Measurements from ENCODE around the gene FABP3.

Gene FABP3

DNA sequence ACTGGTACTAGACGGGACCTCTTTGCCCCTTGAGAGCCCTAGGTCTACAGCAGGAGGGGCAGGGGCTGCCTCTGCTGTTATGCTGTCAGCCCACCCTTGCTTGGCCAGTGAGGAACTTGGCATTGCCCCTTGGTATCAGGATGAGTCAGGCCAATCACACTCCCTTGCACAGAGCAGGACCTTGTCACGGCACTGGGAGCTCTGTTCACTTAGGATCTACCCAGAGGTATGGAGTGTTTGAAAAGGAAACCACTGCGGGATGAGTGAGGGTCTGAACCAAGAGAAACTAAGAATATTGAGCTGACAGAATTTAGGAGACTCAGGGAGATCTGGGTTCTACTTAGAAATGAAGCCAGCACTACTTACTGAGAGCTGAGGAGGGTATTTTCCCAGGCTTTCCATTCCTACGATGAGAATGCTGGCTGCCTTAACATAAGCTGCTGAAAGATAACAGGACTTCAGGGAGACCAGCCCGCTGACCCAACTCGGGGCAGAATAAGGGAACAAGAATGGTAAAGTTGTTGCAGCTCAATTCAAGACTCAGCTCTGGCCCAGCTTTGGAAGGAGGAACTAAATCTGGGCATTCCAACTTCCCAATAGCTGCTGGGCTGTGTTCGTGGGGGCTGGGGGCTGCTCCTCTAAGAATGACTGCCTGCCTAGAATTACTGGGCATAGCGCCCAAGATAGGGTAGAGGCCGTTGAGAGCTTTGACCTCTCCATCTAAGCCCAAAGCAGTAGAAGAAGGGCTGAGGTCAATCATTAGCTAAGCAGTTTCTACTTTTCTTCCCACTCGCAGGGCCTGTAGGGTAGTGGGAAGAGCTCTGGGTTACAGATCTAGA, 1.5 kb downstream of the FABP3 start:
- no peak for DNase-seq (ENCODE audit: low read depth)

DNA sequence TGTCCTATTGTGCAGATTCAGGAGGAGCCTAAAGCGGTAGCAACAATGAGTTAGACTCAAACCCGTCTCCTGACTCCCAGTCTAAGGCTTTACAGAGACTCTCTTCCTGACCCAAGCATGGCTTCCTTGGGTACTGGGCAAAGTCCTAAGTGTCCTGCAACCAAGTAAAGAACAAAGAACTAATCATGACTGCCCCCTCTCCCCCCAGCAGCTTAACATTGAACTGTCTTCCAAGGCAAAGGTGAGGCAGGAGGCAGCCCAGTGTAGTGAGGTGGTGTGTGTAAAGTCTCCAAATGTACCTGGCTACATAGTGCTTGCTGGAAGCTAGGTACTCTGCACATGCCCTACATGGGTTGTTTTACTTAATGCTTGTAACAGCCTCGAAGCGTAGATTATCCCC, 2.3 kb downstream of the FABP3 start:
- DNase-seq (ENCODE audit: low read depth): no peak

DNA sequence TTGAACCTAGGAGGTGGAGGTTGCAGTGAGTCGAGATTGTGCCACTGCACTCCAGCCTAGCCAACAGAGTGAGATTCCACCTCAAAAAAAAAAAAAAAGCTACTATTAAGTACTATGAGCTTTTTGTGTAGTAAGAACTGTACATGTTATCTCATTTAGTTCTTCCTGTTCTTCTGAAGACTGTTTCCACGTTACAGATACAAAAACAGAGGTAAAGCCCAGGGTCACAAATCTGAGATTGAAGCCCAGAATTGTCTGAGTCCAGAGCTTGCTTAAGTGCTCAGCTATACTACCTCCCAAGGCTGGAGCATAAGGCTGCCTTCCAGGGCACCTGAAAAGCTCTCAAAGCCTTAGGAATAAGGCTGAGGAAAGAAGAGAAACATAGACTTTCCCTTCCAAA, 2.9 kb downstream of the FABP3 start:
- DNase-seq (ENCODE audit: low read depth): no peak

DNA sequence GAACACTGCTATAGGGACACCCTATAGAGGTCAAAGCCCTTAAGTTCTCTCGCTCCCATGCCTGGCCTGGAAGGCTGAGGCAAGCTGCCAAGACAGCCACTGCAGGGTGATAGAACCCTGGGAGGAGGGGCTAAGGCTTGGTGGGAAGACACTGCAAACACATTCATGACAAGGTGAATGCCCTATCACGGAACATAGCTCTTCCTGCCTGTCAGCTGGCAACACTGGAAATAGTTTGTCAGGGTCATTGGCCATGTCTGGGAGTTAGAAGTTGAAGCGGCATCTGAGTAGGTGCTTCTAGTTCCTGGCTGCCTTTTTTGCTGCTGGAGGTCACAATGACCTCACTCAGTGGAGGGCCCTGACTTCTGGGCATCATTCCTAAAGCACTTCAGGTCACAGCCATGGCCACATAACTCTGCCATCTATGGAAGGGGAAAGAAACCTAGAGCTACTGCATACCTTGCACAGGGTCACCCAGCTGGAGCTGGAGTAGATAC, 4.2 kb downstream of the FABP3 start:
- DNase-seq (ENCODE audit: low read depth): no peak

DNA sequence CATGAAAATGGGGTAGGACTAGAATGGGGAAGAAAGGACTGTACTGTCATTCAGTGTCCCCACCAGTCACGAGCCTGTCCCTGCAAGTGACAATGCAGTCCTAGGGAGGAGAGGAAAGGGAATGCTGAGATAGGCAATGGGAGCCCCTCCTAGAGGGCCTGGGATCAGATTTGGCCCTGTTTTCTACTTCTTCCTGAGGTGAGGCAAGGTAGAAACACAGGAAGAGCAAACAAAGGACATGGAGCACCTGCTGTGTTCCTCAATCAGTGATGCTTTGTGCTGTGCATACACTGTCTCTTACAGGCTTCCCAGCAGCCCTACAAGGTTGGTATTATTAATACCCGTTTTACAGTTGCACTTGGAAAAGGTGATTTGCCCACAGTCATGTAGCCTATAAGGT, 6.1 kb downstream of the FABP3 start:
- DNase-seq (ENCODE audit: low read depth): no peak

DNA sequence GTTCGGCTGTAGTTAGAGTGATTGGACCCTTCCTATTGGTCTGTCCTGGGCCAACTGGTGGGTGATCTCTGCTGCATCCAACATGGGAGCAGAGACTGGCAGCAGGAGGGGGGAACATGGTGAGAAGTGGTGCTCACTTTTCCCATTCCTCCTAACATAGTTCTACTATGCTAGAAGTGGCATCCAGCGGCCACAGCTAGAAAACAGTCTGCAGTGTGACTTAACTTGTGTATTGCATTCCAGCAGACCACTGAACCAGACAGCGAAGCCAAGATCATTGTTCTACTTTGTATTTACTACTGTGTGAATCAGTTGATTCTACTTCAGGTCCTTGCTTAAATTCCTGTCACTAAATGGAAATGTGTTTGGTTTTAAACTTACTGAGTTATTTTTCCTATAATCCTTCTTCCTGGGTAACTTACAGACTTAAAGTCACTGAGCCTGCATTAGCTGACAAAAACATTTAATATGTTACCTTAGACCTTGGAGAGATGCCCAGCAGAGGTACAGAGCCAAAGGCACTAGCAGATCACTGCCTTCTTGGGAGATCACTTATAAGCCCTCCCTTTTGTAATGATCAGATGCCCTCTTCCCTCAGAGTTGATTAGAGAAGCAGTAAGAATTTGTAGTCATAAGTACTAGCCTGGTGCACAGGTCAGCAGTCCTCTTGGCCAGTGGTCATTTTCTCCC, 8.2 kb downstream of the FABP3 start:
- no peak for DNase-seq (ENCODE audit: low read depth)

DNA sequence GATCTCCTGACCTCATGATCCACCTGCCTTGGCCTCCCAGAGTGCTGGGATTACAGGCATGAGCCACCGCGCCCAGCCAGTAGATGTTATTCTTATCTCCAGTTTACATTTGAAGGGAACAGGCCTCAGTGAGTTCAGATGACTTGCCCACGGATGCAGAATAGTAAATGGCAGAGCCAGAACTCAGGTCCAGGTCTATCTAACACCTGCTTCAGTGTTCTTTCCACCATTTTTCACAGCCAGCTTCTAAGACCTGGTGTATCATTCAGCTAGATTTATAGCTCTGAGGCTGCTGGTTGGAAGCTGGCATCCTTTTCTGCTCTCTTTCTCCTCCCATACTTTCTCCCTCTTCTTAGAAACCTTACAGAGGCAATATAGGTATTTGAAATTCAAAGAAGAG, 10.8 kb downstream of the FABP3 start:
- DNase-seq (ENCODE audit: low read depth): no peak

DNA sequence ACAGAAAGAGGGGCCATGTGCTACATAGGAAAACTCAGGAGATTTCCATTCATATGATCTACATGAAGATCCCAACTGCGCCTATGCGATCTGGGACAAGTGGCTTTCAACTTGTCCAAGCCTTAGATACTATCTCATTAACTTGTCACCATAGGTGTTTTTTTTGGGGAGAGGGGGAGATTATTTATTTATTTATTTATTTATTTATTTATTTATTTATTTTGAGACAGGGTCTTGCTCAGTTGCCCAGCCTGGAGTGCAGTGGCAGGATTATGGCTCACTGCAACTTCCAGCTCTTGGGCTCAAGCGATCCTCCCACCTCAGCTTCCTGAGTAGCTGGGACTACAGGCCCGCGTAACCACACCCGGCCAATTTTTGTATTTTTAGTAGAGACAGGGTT, 11.3 kb downstream of the FABP3 start:
- no peak for DNase-seq (ENCODE audit: low read depth)

DNA sequence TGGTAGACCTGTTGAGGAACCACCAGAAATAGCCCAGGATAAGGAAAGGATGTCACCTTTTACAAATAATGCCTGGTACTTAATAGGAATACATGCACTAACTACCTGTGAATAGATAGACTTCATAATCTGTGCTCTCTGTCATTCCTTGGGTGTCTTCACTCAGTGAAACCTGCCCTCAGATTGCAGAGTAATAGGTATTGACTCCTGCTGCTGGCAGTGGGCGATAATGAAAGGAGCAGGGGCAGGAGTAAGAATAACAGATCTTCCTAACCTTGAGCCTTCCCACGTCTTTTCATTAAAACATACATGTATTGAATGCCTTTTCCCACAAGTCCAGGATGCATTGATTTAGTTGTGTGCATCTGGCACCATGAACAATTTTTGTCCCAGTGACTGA, 16.4 kb downstream of the FABP3 start:
- no peak for DNase-seq (ENCODE audit: low read depth)

DNA sequence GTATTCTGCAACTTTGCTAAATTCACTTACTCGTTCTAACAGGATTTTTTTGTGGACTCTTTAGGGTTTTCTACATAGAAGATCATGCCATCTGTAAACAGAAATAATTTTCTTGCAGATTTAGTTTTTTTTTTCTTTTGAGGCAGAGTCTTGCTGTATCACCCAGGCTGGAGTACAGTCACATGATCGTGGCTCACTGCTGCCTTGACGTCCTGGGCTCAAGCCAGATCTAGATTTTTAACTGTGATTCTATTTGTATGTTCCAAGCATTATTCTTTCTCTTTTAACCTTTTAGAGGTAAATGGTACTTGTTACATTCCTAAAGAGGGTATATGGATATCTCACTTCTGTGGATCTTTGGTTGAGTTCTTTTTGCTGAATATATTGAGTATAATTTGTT, 18.6 kb downstream of the FABP3 start:
- DNase-seq (ENCODE audit: low read depth): no peak

DNA sequence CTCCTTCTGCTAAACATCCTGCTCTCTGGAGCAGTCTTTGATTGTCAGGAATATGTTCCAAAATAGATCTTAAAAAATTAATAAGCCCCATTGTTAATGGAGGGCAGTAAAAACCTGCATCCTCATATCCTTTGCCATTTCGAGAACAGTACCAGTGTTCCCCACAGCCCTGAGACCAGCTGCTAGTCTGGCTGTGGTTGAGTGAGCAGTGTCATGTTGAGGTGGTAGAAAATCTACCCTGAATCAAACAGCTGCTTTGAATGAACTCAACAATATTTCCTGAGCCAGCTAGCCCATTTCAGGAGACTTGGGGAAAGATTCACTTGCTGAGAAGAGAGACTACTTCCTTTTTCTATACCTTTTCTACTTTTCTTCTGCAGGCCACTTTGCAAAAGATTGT, 24.4 kb downstream of the FABP3 start:
- DNase-seq (ENCODE audit: low read depth): no peak

DNA sequence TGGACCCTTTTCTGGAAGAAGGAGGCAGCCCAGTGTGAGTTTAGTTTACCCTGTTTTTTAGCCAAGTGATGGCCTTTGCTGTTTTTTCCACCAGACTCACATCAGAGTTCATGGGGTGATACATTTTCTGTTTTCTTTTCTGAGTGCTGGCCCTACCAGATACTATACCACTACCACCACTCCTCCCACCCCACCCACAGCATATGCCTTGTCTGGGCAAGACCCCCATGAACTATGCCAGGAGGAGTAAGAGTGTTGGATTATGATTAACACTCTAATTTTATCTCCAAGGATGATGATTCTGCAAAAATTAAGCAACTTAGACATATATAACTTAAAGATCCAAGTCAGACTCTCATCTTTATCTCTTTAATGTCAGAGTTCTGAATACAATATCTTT, 26.1 kb downstream of the FABP3 start:
- no peak for DNase-seq (ENCODE audit: low read depth)

DNA sequence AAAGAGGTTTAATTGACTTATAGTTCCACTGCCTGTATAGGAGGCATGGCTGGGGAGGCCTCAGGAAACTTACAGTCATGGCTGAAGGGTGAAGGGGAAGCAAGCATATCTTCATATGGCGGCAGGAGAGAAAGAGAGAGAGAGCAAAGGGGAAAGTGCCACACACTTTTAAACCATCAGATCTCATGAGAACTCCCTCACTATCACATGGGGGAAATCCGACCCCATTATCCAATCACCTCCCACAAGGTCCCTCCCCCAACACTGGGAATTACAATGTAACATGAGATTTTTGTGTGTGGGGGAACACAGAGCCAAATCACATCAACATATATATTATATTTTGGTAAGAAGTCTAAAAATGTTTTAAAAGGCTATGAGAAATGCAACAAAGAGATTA, 27.2 kb downstream of the FABP3 start:
- no peak for DNase-seq (ENCODE audit: low read depth)

DNA sequence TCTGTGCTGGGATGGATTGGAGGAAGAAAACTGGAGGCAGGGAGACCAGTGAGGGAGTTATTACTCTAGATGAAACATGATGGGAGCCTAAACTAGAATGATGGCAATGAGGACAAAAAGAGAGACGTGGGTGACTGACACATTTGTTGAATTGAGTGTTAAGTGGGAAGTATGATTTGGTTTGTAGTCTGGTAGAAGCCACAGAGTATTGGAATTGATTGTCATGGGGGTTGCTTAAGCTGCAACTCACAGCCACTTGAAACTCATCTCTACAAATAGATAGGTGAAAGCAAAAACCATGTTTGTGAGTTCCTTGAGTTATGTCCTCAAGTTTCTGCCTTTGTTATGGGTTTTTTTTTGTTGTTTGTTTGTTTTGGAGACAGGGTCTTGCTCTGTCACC, 28.4 kb downstream of the FABP3 start:
- DNase-seq (ENCODE audit: low read depth): no peak

DNA sequence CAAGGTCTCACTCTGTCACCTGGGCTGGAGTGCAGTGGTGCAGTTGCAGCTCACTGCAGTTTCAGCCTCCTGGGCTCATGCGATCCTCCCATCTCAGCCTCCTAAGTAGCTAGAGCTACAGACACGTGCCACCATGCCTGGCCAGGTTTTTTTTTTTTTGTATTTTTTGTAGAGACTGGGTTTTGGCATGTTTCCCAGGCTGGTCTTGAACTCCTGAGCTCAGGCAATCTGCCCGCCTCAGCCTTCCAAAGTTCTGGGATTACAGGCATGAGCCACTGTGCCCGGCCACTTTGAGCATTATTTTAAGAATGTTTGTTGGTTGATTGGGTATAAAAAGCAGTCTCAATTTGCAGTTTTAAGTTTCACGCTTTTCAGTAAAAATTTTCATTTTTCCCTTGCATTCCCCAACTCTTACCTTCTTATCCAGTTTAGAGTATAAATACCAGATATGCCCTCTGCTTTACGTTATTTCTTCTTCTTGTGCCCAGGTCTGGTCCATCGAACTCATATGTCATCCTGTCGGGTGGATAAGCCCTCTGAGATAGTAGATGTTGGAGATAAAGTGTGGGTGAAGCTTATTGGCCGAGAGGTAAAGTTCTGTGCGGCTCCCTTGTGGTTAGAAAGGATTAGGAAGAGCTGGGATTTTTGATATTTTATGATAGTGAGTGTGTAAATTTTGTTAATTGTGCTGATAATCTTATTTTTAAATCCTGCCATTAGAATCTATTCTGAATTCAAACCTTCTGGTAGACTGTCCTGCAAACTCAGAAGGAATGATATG, 36.0 kb downstream of the FABP3 start:
- DNase-seq (ENCODE audit: low read depth): no peak

DNA sequence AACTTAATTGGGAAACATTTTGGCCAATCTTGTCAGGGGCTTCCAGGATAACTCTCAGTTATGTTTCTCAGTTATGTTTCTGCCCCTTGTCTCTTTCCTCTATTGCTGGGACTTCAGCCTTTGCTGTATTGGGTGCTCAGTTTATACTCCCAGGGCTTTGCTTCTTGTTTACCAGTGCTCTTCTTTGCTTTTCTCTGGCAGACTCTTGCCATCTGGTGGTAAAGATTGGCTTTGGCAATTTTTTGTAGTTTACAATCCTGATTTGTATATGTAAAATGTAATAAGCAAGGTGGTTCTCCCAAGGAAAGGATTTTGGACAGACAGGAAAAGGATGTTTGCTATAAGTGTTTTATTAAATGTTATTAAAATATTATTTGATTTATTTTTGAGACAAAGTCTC, 37.9 kb downstream of the FABP3 start:
- no peak for DNase-seq (ENCODE audit: low read depth)

DNA sequence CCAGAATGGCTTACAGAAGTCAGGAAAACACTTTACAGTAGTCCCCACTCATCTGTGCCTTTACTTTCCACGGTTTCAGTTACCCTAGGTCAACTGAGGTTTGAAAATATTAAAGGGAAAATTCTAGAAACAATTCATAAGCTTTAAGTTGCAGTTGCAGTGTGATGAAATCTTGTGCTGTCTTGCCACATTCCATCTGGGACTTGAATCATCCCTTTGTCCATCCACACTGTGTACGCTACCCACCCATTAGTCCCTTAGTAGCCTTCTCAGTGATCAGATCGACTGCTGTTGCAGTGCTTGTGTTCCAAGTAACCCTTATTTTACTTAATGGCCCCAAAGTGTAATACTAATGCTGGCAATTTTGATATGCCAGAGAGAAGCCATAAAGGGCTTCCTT, 45.5 kb downstream of the FABP3 start:
- DNase-seq (ENCODE audit: low read depth): no peak

DNA sequence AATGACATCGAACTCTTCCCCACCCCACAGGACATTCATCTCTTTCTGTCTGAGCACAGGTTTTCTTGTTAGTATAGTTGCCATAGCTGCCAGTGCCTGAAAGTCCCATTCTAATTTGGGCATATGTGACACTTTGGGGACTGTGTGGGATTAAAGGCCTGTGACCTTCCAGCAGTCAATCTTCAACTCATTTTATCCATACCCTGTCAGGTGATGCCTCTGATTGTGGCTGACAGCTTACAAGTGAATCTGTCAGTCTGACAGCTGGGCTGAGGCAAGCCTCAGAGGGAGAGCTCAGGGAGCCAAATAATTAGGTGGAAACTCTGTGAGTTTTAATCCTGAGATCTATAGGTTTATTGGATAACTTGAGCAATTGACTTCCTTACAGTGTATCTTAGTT, 46.4 kb downstream of the FABP3 start:
- DNase-seq (ENCODE audit: low read depth): no peak

DNA sequence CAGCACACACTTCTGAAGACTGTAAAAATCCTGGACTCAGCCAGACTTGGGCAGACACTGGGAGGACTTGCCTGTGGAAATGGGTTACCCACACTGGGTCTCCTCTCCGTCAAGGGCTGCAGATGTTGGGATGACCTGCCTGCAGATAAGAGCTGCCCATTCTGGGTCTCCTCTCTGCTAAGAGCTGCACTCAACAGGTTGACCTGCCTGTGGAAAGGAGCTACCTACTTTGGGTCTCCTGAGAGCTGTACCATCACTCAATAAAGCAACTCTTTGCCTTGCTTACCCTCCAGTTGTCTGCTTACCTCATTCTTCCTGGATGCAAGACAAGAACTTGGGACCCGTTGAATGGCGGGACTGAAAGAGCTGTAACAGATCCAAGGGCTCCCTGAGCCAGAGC, 47.9 kb downstream of the FABP3 start:
- DNase-seq (ENCODE audit: low read depth): no peak

DNA sequence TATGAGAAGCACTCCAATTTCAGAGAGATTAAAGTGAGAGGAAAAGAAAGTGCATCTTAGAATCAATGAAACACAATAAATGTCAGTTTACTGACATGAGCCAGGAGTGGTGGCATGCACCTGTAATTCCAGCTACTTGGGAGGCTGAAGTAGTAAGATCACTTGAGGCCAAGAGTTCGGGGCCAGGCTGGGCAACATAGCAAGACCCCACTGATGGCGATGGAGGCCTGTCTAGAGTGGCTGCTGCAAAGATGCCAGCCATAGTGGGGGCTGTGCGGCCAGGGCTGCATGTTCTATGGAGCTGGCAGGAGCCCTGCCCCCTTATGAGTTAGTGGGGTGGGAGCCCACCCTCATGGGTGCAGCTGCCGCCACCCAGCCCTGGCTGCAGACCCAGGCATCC, 48.8 kb downstream of the FABP3 start:
- DNase-seq (ENCODE audit: low read depth): no peak

DNA sequence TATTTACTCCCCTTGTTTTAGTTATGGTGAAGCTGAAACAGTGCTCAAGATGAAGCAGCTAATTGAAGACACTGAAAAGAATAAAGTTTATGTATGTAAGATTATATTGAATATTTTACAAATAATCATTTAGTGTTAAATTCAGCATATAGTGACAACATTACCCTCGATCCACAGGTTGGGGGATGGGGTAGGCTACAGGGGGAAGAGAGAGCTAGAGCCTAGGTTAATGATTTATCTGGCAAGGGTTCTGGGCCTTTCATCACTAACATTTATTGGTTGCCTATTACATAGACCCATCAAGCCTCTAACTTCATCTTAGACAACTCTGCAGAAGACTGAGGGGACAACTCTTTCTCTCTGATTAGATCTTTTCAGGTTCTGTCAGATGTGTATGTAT, 54.7 kb downstream of the FABP3 start:
- no peak for DNase-seq (ENCODE audit: low read depth)

DNA sequence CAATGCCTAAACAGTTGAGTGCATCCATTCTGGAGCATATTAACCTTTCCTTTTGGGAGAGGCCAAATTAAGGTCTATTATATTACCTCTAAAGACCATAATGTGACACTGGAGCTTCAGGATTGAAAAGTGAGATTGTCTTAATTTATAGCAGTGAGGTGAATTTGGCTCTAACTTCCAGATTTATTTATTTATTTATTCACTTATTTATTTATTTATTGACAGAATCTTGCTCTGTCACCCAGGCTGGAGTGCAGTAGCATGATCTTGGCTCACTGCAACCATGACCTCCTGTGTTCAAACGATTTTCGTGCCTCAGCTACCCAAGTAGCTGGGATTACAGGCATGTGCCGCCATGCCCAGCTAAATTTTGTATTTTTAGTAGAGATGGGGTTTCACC, 57.0 kb downstream of the FABP3 start:
- no peak for DNase-seq (ENCODE audit: low read depth)

Data from activated T-helper 1 cell treated with Interleukin-2 at 50 U/mL for 16 hours (primary cell).